Immature natural killer cell (primary cell): ENCODE data around the gene RGS14. TPM values are rescaled to one million over a fixed set of nuclear protein-coding genes. Genes with fewer than 3 reads are reported as not detected.
"Not testable (repeated sequence)": the region's sequence is repeated elsewhere in the genome, so short reads cannot be mapped to it uniquely, and the experiment has no call there.

Source experiments
- DNase-seq, 3 donors: peaks; one replicate each; pipeline ENCODE4 v3.0.0; 2022; ENCODE audit warnings: mixed read lengths in 1 of 3
- H3K27ac Mint-ChIP-seq, 6 donors: one replicate each; pipeline ENCODE4 v1.8.0; 2020; ENCODE audit warnings: mixed read lengths in 6 of 6, mild to moderate bottlenecking in 5 of 6, inconsistent platforms in 4 of 6, moderate library complexity in 3 of 6
- H3K27me3 Mint-ChIP-seq, 3 donors: one replicate each; pipeline ENCODE4 v1.8.0; 2020 to 2021; ENCODE audit warnings: low read depth in 3 of 3, mild to moderate bottlenecking in 3 of 3, mixed read lengths in 3 of 3, moderate library complexity in 3 of 3, inconsistent platforms in 1 of 3
- H3K36me3 Mint-ChIP-seq, 3 donors: one replicate each; pipeline ENCODE4 v1.8.0; 2020; ENCODE audit warnings: mixed read lengths in 3 of 3, inconsistent platforms in 2 of 3, mild to moderate bottlenecking in 2 of 3
- H3K4me1 Mint-ChIP-seq, 2 donors: one replicate each; pipeline ENCODE4 v1.8.0; 2020; ENCODE audit warnings: inconsistent platforms in 2 of 2, mild to moderate bottlenecking in 2 of 2, mixed read lengths in 2 of 2, moderate library complexity in 1 of 2
- H3K4me3 Mint-ChIP-seq, 5 donors: one replicate each; pipeline ENCODE4 v1.8.0; 2020; ENCODE audit warnings: mild to moderate bottlenecking in 5 of 5, mixed read lengths in 5 of 5, inconsistent platforms in 3 of 5, moderate library complexity in 3 of 5
- H3K9me3 Mint-ChIP-seq, 6 donors: one replicate each; pipeline ENCODE4 v1.8.0; 2020; ENCODE audit warnings: mild to moderate bottlenecking in 6 of 6, mixed read lengths in 6 of 6, inconsistent platforms in 4 of 6, moderate library complexity in 3 of 6
- polyA plus RNA-seq, 3 donors: library from polyadenylated mRNA; unstranded; fragments of 300-500 nt; fragmentation: Illumina TruSeq; gene quantifications; one replicate each; pipeline ENCODE4 v1.2.3, GENCODE V29; 2021

Gene RGS14
- polyA plus RNA-seq, 3 donors from 2014 or later = 27.1 to 64.5 (median 33.8) TPM

DNA sequence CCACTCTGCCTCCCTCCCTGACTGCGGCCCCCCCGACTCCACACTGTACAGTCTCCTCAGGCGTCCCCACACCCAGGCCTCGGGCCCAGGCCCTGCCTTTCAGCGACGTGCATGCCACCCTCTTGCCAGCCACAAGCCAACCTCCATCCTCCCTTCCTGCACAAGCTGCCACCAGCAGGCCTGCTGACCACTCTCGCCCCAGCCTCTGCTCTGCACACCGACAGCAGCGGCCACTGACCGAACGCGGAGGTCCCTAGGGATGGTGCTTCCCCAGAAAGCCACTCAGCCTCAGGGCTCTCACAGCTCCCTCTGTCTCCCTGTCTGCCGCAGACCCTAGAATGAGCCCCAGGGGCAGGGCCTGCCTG is 24.8 kb upstream of the RGS14 start:
- H3K36me3 Mint-ChIP-seq = peaks cover 28 to 57% (median 34%) of the 10 kb centered on the region in 3 donors

DNA sequence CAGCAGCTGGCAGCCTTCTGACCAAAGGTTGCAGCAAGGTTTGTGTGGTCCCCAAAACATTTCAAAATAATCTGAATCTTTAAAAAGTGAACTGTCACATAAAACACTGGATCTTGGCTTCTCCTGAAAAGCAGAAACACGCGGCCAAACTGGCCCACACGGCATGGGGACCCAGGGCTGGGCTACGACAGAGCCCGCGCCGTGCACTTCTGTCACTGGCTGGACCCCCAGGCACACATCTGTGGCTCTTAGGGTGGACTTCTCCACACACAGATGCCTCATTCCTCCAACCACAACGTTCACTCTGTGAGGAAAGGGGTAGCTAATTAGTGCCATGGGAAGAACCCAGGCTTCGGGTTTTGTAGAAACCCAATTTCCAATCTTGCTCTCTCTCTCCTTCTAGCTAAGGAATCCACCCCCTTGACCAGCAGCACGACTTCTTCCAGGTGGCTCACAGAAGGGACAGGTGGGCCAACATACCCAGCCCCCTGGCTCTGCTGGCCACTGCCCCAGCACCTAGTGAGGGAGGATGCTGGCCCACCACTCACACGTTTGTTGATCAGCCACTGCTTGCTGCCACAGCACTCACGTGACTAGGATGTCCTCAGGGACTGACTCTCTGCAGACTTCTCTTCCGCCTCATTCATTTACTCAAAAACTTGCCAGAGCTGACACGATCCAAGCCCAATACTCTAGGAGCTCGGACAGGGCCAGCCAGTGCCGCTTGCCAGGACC is 24.1 kb upstream of the RGS14 start:
- Mint-ChIP-seq H3K4me3 (peak overlapping the region in 3 of 5 donors; percentile 33 to 60 (median 49)), H3K27ac (peak overlapping the region in 3 of 6 donors; percentile 31 to 70 (median 59)), H3K9me3 (no peaks in the 10 kb centered on the region), H3K27me3 (peaks cover 0 to 6% (median under 1%) of the 10 kb centered on the region in 3 donors), H3K36me3 (peaks cover 28 to 58% (median 34%) of the 10 kb centered on the region in 3 donors), H3K4me1 (peaks cover 69 to 71% of the 10 kb centered on the region in 2 donors)
- DNase-seq = no peak

More for the DNA sequence above, 24.8 kb upstream of the RGS14 start:
- H3K27me3 Mint-ChIP-seq = peaks cover 0 to 11% (median 5%) of the 10 kb centered on the region in 3 donors
- H3K4me3 Mint-ChIP-seq = peak overlapping the region in 4 of 5 donors; percentile 20 to 56 (median 41)
- H3K27ac Mint-ChIP-seq = peak overlapping the region in 2 of 6 donors; percentile 39 to 85
- no peaks in the 10 kb centered on the region for H3K9me3 Mint-ChIP-seq
- DNase-seq = peak in 1 of 3 donors; percentile 23
- peaks cover 69 to 72% of the 10 kb centered on the region in 2 donors for H3K4me1 Mint-ChIP-seq

- Mint-ChIP-seq H3K36me3 (peaks cover 28 to 62% (median 34%) of the 10 kb centered on the region in 3 donors), H3K4me1 (peaks cover 72% of the 10 kb centered on the region in 2 donors)
Observed at GRCh38 chr5:177334155-177334551, 23.6 kb upstream of the RGS14 start.

DNA sequence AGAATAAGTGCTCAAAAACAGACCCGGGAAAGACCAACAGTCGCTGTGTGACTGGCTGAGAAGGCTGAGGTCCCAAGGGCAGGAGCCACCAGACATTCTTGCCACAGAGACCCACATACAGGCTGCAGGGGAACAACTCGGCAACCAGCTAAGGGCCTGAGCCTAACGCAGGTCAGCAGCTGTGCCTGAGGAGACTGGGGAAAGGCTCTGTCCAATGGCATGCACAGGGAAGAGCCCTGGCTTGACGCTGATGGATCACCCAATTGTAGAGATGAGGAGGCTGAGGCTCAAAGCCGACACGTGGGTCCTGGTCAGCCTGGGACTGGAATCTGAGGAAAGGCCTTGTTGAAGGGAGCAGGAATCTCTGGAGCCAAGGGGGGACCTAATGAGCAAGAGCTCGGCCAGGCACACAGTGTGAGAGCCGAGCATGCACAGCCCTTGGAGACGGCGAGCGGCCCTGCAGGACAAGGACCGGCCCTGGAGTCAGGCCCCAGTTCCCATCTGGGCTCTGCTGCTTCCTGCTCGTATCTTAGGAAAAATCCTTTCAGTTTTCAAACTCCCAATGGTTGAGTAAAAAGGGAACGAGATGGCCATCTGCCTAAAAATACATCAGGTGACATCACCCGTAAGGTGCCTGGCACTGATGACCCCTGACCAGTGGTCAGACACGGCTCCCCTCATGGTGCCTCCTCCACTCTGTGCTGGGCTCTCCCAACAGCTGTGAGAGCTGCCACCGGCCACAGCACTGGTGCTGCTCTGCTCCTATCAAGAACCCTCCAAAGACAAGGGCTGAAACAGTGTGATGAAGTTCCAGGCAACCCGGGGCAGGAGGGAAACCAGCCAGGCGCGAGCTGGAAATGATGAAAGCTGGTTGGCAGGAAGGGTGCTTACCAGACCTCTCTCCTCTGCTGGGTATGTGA is 22.7 kb upstream of the RGS14 start:
- peaks cover 72% of the 10 kb centered on the region in 2 donors for H3K4me1 Mint-ChIP-seq
- H3K36me3 Mint-ChIP-seq = peaks cover 30 to 63% (median 42%) of the 10 kb centered on the region in 3 donors
- no peak overlapping the region for H3K4me3 Mint-ChIP-seq
- DNase-seq = no peak
- H3K9me3 Mint-ChIP-seq = no peaks in the 10 kb centered on the region
- H3K27me3 Mint-ChIP-seq = peaks cover 0 to 6% (median 5%) of the 10 kb centered on the region in 3 donors
- peak overlapping the region in 1 of 6 donors; percentile 24 for H3K27ac Mint-ChIP-seq

More at GRCh38 chr5:177334155-177334551, 23.6 kb upstream of the RGS14 start:
- peaks cover 0 to 6% (median 3%) of the 10 kb centered on the region in 3 donors for H3K27me3 Mint-ChIP-seq
- DNase-seq = no peak
- H3K27ac Mint-ChIP-seq = no peak overlapping the region
- H3K9me3 Mint-ChIP-seq = no peaks in the 10 kb centered on the region
- no peak overlapping the region for H3K4me3 Mint-ChIP-seq

DNA sequence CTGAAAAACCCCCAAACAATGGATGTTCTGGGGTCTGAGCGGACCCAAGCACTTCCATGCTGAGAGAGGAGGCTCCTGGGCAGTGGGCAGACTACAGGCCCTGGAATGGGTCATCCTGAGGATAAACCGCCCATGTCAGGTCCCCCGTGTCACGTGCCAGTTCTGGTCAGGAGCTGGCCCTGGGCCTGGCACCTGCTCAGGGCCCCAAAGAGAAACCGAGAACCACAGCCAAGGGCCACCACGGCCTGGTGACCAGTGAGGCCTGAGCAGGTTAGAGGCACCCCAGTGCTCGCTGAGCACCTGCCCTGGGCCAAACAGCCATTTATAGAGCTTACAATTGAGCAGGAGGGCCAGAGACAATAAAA is 22.0 kb upstream of the RGS14 start:
- Mint-ChIP-seq H3K36me3 (peaks cover 24 to 57% (median 43%) of the 10 kb centered on the region in 3 donors), H3K27me3 (peaks cover 0 to 6% (median 5%) of the 10 kb centered on the region in 3 donors), H3K27ac (peak overlapping the region in 1 of 6 donors; percentile 42)

DNA sequence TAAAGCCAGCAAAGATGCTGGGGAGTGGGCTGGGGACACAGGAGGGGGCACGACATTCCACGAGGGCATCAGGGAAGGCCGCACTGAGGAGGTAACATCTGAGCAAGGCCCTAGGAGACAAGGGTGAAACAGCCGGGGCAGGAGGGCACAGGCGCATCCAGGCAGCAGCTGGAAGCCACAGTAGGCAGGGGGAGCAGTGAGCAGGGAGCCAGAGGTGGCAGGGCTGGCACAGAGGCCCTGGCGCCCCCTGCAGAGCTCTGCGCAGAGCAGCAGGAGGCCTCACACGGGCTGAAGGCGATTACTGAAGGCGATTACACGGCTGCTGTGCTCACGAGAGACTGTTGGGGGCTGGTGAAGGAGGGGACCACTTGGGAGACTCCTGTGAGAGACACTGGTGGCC is 21.6 kb upstream of the RGS14 start:
- no peaks in the 10 kb centered on the region for H3K9me3 Mint-ChIP-seq
- H3K27me3 Mint-ChIP-seq = peaks cover 0 to 6% (median 5%) of the 10 kb centered on the region in 3 donors
- peak overlapping the region in 3 of 6 donors; percentile 42 to 87 (median 73) for H3K27ac Mint-ChIP-seq
- H3K4me3 Mint-ChIP-seq = peak overlapping the region in 2 of 5 donors; percentile 9 to 44
- peaks cover 63 to 64% of the 10 kb centered on the region in 2 donors for H3K4me1 Mint-ChIP-seq
- peak in 1 of 3 donors; percentile 39 for DNase-seq
- peaks cover 23 to 56% (median 43%) of the 10 kb centered on the region in 3 donors for H3K36me3 Mint-ChIP-seq

More for the DNA sequence above, 22.0 kb upstream of the RGS14 start:
- peaks cover 68% of the 10 kb centered on the region in 2 donors for H3K4me1 Mint-ChIP-seq
- peak overlapping the region in 1 of 5 donors; percentile 34 for H3K4me3 Mint-ChIP-seq
- DNase-seq = no peak
- H3K9me3 Mint-ChIP-seq = no peaks in the 10 kb centered on the region

DNA sequence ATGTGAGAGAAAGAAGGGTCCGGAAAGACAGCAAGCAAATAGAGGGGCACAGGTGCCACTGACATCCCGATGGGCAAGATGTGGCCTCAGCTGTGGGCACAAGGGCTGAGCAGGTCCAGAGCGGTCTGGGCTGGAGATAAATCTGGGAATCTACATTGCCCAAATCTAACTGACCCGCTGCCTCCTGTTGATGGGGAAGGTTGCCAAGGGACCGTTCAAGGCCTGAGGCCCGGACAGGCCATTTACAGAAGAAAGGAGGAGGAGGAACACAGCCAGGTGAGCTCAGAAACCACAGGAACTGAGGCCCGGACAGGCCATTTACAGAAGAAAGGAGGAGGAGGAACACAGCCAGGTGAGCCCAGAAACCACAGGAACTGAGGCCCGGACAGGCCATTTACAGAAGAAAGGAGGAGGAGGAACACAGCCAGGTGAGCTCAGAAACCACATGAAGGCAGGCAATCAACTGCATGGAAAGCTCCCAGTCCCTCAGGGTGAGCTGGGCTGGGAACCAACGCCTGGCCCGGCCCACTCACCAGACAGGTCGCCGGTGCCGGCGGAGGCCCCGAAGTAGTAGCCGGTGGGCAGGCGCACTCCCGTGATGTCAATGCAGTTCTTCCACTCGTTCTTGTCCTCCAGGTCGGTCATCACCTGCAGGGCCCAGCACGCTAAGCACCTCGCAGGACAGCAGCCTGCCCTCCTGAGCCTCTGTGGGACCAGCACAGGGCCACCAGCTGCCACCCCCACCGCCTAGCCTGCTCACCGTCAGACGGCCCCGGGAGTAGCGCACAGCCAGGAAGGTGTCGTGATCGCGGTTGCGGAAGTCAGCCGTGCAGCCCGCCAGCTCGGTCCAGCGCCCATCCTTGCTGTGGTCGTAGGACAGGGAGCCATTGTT is 20.9 kb upstream of the RGS14 start:
- DNase-seq = no peak
- Mint-ChIP-seq H3K27me3 (peaks cover 0 to 6% (median 5%) of the 10 kb centered on the region in 3 donors), H3K9me3 (no peaks in the 10 kb centered on the region), H3K36me3 (peaks cover 23 to 55% (median 44%) of the 10 kb centered on the region in 3 donors), H3K4me3 (peak overlapping the region in 1 of 5 donors; percentile 44), H3K4me1 (peaks cover 56 to 57% of the 10 kb centered on the region in 2 donors), H3K27ac (peak overlapping the region in 3 of 6 donors; percentile 42 to 87 (median 73))

DNA sequence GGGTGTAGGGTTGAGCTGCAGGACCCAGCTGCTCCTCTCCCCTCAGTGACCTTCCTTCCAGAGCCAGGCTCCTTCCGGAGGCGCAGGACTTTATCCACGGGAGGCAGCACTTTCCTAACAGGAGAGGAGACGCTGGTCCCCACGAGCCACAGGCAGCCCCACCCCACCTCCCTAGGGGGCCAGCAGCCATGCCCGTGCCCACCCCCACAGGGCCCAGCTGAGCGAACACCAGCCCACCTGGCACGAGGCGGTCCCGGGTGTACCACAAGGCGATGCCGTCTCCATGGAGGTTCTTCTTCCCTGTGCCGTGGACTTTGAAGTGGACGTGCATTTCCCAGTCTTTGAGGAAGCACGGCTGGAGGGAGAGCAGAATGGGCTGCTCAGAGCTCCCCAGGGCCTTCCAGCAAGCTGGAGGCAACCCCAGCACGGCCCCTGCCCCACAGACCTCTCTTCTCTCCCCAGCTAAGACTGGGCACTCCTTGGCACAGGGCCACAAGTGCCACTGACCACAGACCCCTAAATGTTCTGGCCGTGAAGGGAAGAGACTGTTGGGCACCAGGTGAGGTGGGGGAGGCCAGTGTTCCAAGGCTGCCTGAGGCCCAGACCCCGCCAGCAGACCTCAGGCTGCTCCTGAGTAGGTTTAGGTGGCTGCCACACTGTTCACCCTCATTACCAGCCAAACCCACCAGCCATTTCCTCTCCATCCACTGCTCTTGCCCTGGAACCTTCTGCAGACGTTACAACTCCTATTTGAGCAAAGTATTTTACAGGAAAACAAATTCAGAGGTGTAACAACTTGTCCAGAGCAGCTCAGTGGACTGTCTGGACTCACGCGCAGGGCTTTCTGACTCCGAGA is 19.2 kb upstream of the RGS14 start:
- peaks cover 0 to 6% (median 5%) of the 10 kb centered on the region in 3 donors for H3K27me3 Mint-ChIP-seq
- peaks cover 22 to 56% (median 46%) of the 10 kb centered on the region in 3 donors for H3K36me3 Mint-ChIP-seq
- H3K9me3 Mint-ChIP-seq = no peaks in the 10 kb centered on the region

DNA sequence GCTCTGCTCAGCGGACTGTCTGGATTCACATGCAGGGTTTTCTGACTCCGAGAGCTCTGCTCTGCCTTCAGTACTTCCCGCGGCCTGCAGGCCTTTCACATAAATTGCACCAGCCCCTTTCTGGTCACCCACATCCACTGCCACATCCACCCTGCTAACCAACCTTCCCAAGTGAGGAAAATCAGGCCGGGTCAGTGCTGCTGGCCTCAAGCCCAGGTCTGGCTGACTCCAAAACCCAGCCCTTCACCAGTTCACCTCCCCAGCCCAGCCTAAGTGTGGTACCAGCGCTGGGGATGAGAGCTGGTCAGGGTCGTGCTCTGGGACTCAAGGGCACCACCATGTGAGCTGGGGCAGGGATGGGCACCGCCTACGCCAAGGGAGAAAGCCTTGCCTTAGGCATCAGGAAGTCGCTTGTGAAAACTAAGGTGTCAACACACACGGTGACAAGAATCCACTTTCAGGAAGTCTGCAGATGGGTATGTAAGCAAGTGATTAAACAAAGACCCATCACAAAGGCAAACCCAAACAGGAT is 18.6 kb upstream of the RGS14 start:
- H3K36me3 Mint-ChIP-seq = peaks cover 16 to 52% (median 41%) of the 10 kb centered on the region in 3 donors
- peak overlapping the region; percentile 69 to 89 (median 78) for H3K27ac Mint-ChIP-seq
- peaks cover 44 to 47% of the 10 kb centered on the region in 2 donors for H3K4me1 Mint-ChIP-seq
- peaks cover 0 to 6% (median 4%) of the 10 kb centered on the region in 3 donors for H3K27me3 Mint-ChIP-seq
- peak overlapping the region; percentile 53 to 80 (median 75) for H3K4me3 Mint-ChIP-seq
- peak; percentile 57 to 60 (median 58) for DNase-seq
- H3K9me3 Mint-ChIP-seq = no peaks in the 10 kb centered on the region

More for the DNA sequence above, 19.2 kb upstream of the RGS14 start:
- peak overlapping the region; percentile 53 to 80 (median 75) for H3K4me3 Mint-ChIP-seq
- H3K27ac Mint-ChIP-seq = peak overlapping the region; percentile 69 to 89 (median 78)
- peaks cover 48 to 50% of the 10 kb centered on the region in 2 donors for H3K4me1 Mint-ChIP-seq
- no peak for DNase-seq

GRCh38 chr5:177343000-177343399 is 14.7 kb upstream of the RGS14 start:
- not testable (repeated sequence) for H3K4me3 Mint-ChIP-seq, H3K27ac Mint-ChIP-seq, DNase-seq, H3K9me3 Mint-ChIP-seq, H3K27me3 Mint-ChIP-seq
- H3K4me1 Mint-ChIP-seq = peaks cover 37 to 49% of the 10 kb centered on the region in 2 donors
- H3K36me3 Mint-ChIP-seq = peaks cover 16 to 39% (median 22%) of the 10 kb centered on the region in 3 donors

GRCh38 chr5:177343777-177344176 is 13.9 kb upstream of the RGS14 start:
- Mint-ChIP-seq H3K36me3 (peaks cover 16 to 37% (median 22%) of the 10 kb centered on the region in 3 donors), H3K27me3 (peaks cover 0 to 3% (median 0%) of the 10 kb centered on the region in 3 donors), H3K4me3 (no peak overlapping the region), H3K9me3 (no peaks in the 10 kb centered on the region), H3K27ac (no peak overlapping the region), H3K4me1 (peaks cover 31 to 42% of the 10 kb centered on the region in 2 donors)
- no peak for DNase-seq

DNA sequence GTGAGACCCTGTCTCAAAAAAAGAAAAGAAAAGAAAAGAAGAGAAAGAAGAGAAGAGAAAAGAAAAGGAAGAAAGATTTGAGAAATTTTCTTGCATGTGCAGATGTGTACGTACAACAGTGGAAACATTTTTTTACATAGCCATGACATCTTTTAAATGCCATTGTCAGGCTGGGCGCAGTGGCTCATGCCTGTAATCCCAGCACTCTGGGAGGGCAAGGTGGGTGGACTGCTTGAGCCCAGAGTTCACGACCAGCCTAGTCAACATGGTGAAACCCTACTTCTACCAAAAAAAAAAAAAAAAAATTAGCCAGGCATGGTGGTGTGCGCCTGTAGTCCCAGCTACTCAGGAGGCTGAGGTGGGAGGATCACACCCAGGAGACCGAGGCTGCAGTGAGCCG is 12.8 kb upstream of the RGS14 start:
- H3K36me3 Mint-ChIP-seq = peaks cover 13 to 33% (median 16%) of the 10 kb centered on the region in 3 donors
- no peak for DNase-seq
- H3K4me1 Mint-ChIP-seq = peaks cover 31 to 42% of the 10 kb centered on the region in 2 donors
- no peak overlapping the region for H3K4me3 Mint-ChIP-seq
- peaks cover 0 to 2% (median 0%) of the 10 kb centered on the region in 3 donors for H3K27me3 Mint-ChIP-seq
- H3K27ac Mint-ChIP-seq = no peak overlapping the region
- no peaks in the 10 kb centered on the region for H3K9me3 Mint-ChIP-seq
